H1 (cell line): ENCODE measurements around the gene SLX9. TPM values are rescaled to one million over a fixed set of nuclear protein-coding genes. Genes with fewer than 3 reads are reported as not detected.

ENCODE experiments used
- CTCF ChIA-PET: fragments of 300-600 bp; sonication (Branson Sonifier 250); formaldehyde crosslinking; loops from one replicate; lab custom pipeline; 2021; ENCODE audit not compliant: partially characterized antibody; lab: Charles Lee
- POLR2A ChIA-PET: fragments of 300-600 bp; sonication (Branson Sonifier 250); formaldehyde crosslinking; loops from one replicate; lab custom pipeline; 2021; ENCODE audit warnings: inconsistent platforms; ENCODE audit not compliant: partially characterized antibody; lab: Charles Lee
- DNase-seq, 2 experiments: peaks; one replicate each; pipeline versions ENCODE4 v3.0.0 to v3.0.0-alpha.2; 2010 to 2022; ENCODE audit warnings: low spot score in 2 of 2, low read depth in 1 of 2, mixed read lengths in 1 of 2
- FAIRE-seq: peaks from 2 replicates; lab custom pipeline; 2011; peaks lifted over from hg19 to GRCh38; lab: Jason Lieb, UNC
- H2AFZ ChIP-seq: 2 replicates; pipeline ENCODE4 v1.8.1; 2012; ENCODE audit warnings: low read length, inconsistent platforms
- H2AK5ac ChIP-seq: 2 replicates; pipeline ENCODE4 v1.6.1; 2013; ENCODE audit warnings: low read depth, low read length
- H2BK120ac ChIP-seq: replicated peaks from 2 replicates; pipeline ENCODE3; 2013; ENCODE audit warnings: low read depth, low read length, inconsistent platforms
- H2BK12ac ChIP-seq: 2 replicates; pipeline ENCODE4 v1.6.1; 2013; ENCODE audit warnings: low read depth, low read length
- H2BK15ac ChIP-seq: 2 replicates; pipeline ENCODE4 v1.6.1; 2013; ENCODE audit warnings: low read length
- H2BK20ac ChIP-seq: 2 replicates; pipeline ENCODE4 v1.6.1; 2013; ENCODE audit warnings: low read length
- H2BK5ac ChIP-seq: 2 replicates; pipeline ENCODE4 v1.6.1; 2013; ENCODE audit warnings: low read depth, low read length
- H3K14ac ChIP-seq: 2 replicates; pipeline ENCODE4 v1.6.1; 2013; ENCODE audit warnings: inconsistent platforms; ENCODE audit not compliant: insufficient read length
- H3K18ac ChIP-seq: 2 replicates; pipeline ENCODE4 v1.6.1; 2013; ENCODE audit warnings: low read length; ENCODE audit errors: extremely low read depth
- H3K23ac ChIP-seq: 2 replicates; pipeline ENCODE4 v1.6.1; 2013; ENCODE audit warnings: inconsistent platforms; ENCODE audit not compliant: insufficient read length
- H3K23me2 ChIP-seq: 2 replicates; pipeline ENCODE4 v1.6.1; 2013; ENCODE audit warnings: low read depth, low read length
- H3K27ac ChIP-seq: 2 replicates; pipeline ENCODE4 v1.6.1; 2011; ENCODE audit warnings: low read depth, low read length, inconsistent platforms
- H3K27me3 ChIP-seq, 4 experiments: replicated peaks in 1 of 4; 1 replicate in 1 of 4; 2 replicates in 3 of 4; pipeline versions ENCODE4 v1.6.1 to v1.8.1; 2011 to 2013; ENCODE audit warnings: low read length in 3 of 4, mild to moderate bottlenecking in 3 of 4, inconsistent platforms in 2 of 4, mixed read lengths in 2 of 4, moderate library complexity in 1 of 4; ENCODE audit not compliant: control insufficient read depth in 3 of 4, insufficient read depth in 3 of 4; ENCODE audit errors: extremely low read depth in 1 of 4
- H3K36me3 ChIP-seq, 4 experiments: 2 replicates each; pipeline versions ENCODE4 v1.6.1 to v1.8.1; 2011 to 2013; ENCODE audit warnings: mild to moderate bottlenecking in 4 of 4, low read length in 3 of 4, moderate library complexity in 2 of 4, control low read depth in 1 of 4, inconsistent platforms in 1 of 4; ENCODE audit not compliant: insufficient read depth in 4 of 4, control insufficient read depth in 2 of 4
- H3K4ac ChIP-seq: replicated peaks from 2 replicates; pipeline ENCODE3; 2013; ENCODE audit warnings: low read length, low read depth, mixed read lengths, inconsistent platforms; ENCODE audit not compliant: insufficient read length
- H3K4me1 ChIP-seq, 4 experiments: replicated peaks in 1 of 4; 1 replicate in 1 of 4; 2 replicates in 3 of 4; pipeline versions ENCODE4 v1.6.1 to v1.8.1; 2011 to 2013; ENCODE audit warnings: low read length in 3 of 4, inconsistent platforms in 2 of 4, mixed read lengths in 1 of 4; ENCODE audit not compliant: insufficient read depth in 4 of 4, control insufficient read depth in 3 of 4
- H3K4me2 ChIP-seq, 2 experiments: 2 replicates each; pipeline versions ENCODE4 v1.6.1 to v1.8.1; 2011 to 2013; ENCODE audit warnings: low read depth in 2 of 2, low read length in 2 of 2, control low read depth in 1 of 2, inconsistent platforms in 1 of 2, mild to moderate bottlenecking in 1 of 2; ENCODE audit not compliant: insufficient read depth in 1 of 2
- H3K4me3 ChIP-seq, 4 experiments: fragments of 200-600, 300-600 bp in 1 of 4; sonication (generic), shearing (Covaris generic), sonication (Bioruptor Twin) in 1 of 4; 2 replicates each; pipeline versions ENCODE4 v1.5.1 to v1.8.1; 2011 to 2016; ENCODE audit warnings: low read length in 4 of 4, low read depth in 3 of 4, control low read depth in 2 of 4, inconsistent platforms in 2 of 4, mild to moderate bottlenecking in 2 of 4, mixed read lengths in 1 of 4, moderate library complexity in 1 of 4; ENCODE audit not compliant: insufficient read depth in 2 of 4; ENCODE audit errors: extremely low read depth in 1 of 4
- H3K56ac ChIP-seq: replicated peaks from 2 replicates; pipeline ENCODE3; 2013; ENCODE audit warnings: low read depth, mild to moderate bottlenecking, mixed read lengths, low read length, inconsistent platforms; ENCODE audit not compliant: insufficient read length
- H3K79me1 ChIP-seq: 2 replicates; pipeline ENCODE4 v1.6.1; 2013; ENCODE audit warnings: low read depth, low read length, control low read depth
- H3K79me2 ChIP-seq, 2 experiments: 2 replicates each; pipeline versions ENCODE4 v1.6.1 to v1.8.1; 2012 to 2013; ENCODE audit warnings: low read length in 2 of 2, mild to moderate bottlenecking in 2 of 2, inconsistent platforms in 1 of 2; ENCODE audit not compliant: insufficient read depth in 2 of 2, control insufficient read depth in 1 of 2
- H3K9ac ChIP-seq, 4 experiments: replicated peaks in 1 of 4; 1 replicate in 1 of 4; 2 replicates in 3 of 4; pipeline versions ENCODE4 v1.6.1 to v1.8.1; 2011 to 2013; ENCODE audit warnings: low read depth in 3 of 4, low read length in 3 of 4, control low read depth in 2 of 4, mild to moderate bottlenecking in 2 of 4, moderate library complexity in 2 of 4, inconsistent platforms in 1 of 4; ENCODE audit errors: extremely low read depth in 1 of 4
- H3K9me3 ChIP-seq, 2 experiments: 2 replicates each; pipeline versions ENCODE4 v1.6.1 to v1.8.1; 2012 to 2013; ENCODE audit warnings: mild to moderate bottlenecking in 2 of 2, moderate library complexity in 2 of 2, control low read depth in 1 of 2, inconsistent platforms in 1 of 2, low read depth in 1 of 2, low read length in 1 of 2, mixed read lengths in 1 of 2; ENCODE audit not compliant: insufficient read depth in 2 of 2
- H4K20me1 ChIP-seq, 2 experiments: replicated peaks in 1 of 2; 2 replicates each; pipeline versions ENCODE3 to v1.8.1; 2011 to 2013; ENCODE audit warnings: inconsistent platforms in 2 of 2, low read length in 2 of 2, mild to moderate bottlenecking in 1 of 2; ENCODE audit not compliant: insufficient read depth in 2 of 2, control insufficient read depth in 1 of 2
- H4K5ac ChIP-seq: 2 replicates; pipeline ENCODE4 v1.6.1; 2013; ENCODE audit warnings: low read length, low read depth, mixed read lengths, inconsistent platforms; ENCODE audit not compliant: insufficient read length
- H4K8ac ChIP-seq: 2 replicates; pipeline ENCODE4 v1.8.0; 2013; ENCODE audit warnings: mild to moderate bottlenecking, moderate library complexity, low read length, inconsistent platforms; ENCODE audit not compliant: insufficient read depth; ENCODE audit errors: extremely low read depth
- H4K91ac ChIP-seq: replicated peaks from 2 replicates; pipeline ENCODE3; 2013; ENCODE audit warnings: low read length, mixed read lengths, inconsistent platforms; ENCODE audit not compliant: insufficient read length
- CBX5 ChIP-seq: fragments of 300-800, 300-1000 bp; sonication (generic); IDR thresholded peaks from 2 replicates; pipeline ENCODE4 v1.7.1; 2016; ENCODE audit warnings: antibody characterized with exemption, low read length, low read depth
- CHD1 ChIP-seq: IDR thresholded peaks from 2 replicates; pipeline ENCODE4 v1.6.1; 2012; ENCODE audit warnings: low read depth, low read length, improper control_type of control experiment
- FOSL1 ChIP-seq: IDR thresholded peaks from 2 replicates; pipeline ENCODE4 v1.6.1; 2011; ENCODE audit warnings: mild to moderate bottlenecking, low read depth, low read length, moderate library complexity; ENCODE audit not compliant: insufficient read depth
- GTF2F1 ChIP-seq: IDR thresholded peaks from 2 replicates; pipeline ENCODE4 v1.6.1; 2012; ENCODE audit warnings: low read depth, low read length, improper control_type of control experiment, borderline replicate concordance
- HDAC6 ChIP-seq: IDR thresholded peaks from one replicate; pipeline ENCODE4 v1.7.1; 2012; ENCODE audit warnings: low read depth, mild to moderate bottlenecking, inconsistent platforms, low read length, moderate library complexity
- RAD21 ChIP-seq, 2 experiments: IDR thresholded peaks in 1 of 2; conservative IDR thresholded peaks in 1 of 2; 2 replicates each; pipeline ENCODE4 v1.6.1; 2011; ENCODE audit warnings: low read depth in 2 of 2, low read length in 2 of 2, improper control_type of control experiment in 1 of 2, inconsistent platforms in 1 of 2, mild to moderate bottlenecking in 1 of 2, moderate library complexity in 1 of 2
- SP2 ChIP-seq: IDR thresholded peaks from 2 replicates; pipeline ENCODE4 v1.6.1; 2012; ENCODE audit warnings: mild to moderate bottlenecking, low read length, inconsistent platforms
- TAF1 ChIP-seq: IDR thresholded peaks from 2 replicates; pipeline ENCODE4 v1.6.1; 2011; ENCODE audit warnings: mild to moderate bottlenecking, low read depth, low read length
- WGBS, 2 experiments: shearing (Covaris generic) in 1 of 2; methylation state at CpG; one replicate each; pipeline versions ENCODE4 v1.1.6 to v1.1.7; 2013 to 2015; ENCODE audit warnings: low lambda C conversion rate in 2 of 2, mixed read lengths in 2 of 2, inconsistent platforms in 1 of 2, low coverage in 1 of 2, missing lambda C conversion rate in 1 of 2; ENCODE audit not compliant: insufficient replicate concordance in 2 of 2, insufficient coverage in 1 of 2, insufficient read length in 1 of 2; ENCODE audit errors: extremely low coverage in 1 of 2, missing lambda C conversion rate in 1 of 2; 5-methylcytosine and 5-hydroxymethylcytosine counted together
- polyA plus RNA-seq, 7 experiments: library from polyadenylated mRNA; depleted of rRNA in 3 of 7; stranded (reverse) in 5 of 7; unstranded in 2 of 7; fragments of >200 nt in 5 of 7; fragments of 200-250 nt in 2 of 7; gene quantifications; 1 replicate in 5 of 7; 2 replicates in 1 of 7; 4 replicates in 1 of 7; pipeline versions ENCODE4 v1.2.1 to v1.2.3, GENCODE V29; 2011 to 2013; ENCODE audit warnings: missing spikeins in 2 of 7, mixed read lengths in 2 of 7
- total RNA-seq: library from RNA; stranded (reverse); fragmentation: NEBNext Ultra II Directional; extraction: Animal tissue kit (Norgen Biotek cat#: 25700); gene quantifications from 2 replicates; pipeline ENCODE4 v1.2.1, GENCODE V29; 2021
- TF ChIP-seq, protein P1 (sequence below), 3 experiments: IDR thresholded peaks; 1 replicate in 2 of 3; 2 replicates in 1 of 3; pipeline versions ENCODE4 v1.5.1 to v1.6.1; 2011; ENCODE audit warnings: low read length in 3 of 3, mild to moderate bottlenecking in 3 of 3, inconsistent platforms in 2 of 3, low read depth in 1 of 3, moderate library complexity in 1 of 3; ENCODE audit not compliant: insufficient read depth in 1 of 3; ENCODE audit errors: control extremely low read depth in 1 of 3

Gene SLX9
- total and polyA plus RNA-seq, 2 of the 8 experiments (the other 6 are each of a cell fraction or from before 2014, with no cell fraction given) = 17.7 to 57.3 TPM

GRCh38 chr21:44934797-44935532 lies 4.9 kb upstream of the SLX9 start:
- Histone ChIP-seq H2BK20ac (no peak overlapping the region), H3K79me1 (no peaks in the 10 kb centered on the region), H3K9me3 (no peaks in the 10 kb centered on the region), H3K27me3 (peaks cover 24 to 49% (median 44%) of the 10 kb centered on the region in 4 experiments), H3K4me1 (peaks cover 0 to 22% (median 9%) of the 10 kb centered on the region in 4 experiments; a peak in 5 of 7 replicates), H3K27ac (no peak overlapping the region), H3K79me2 (no peaks in the 10 kb centered on the region), H3K14ac (no peak overlapping the region), H3K56ac (no peak overlapping the region), H3K4ac (no peak overlapping the region), H2BK5ac (no peak overlapping the region), H3K4me3 (no peak overlapping the region), H3K23me2 (peaks cover 7% of the 10 kb centered on the region; the same call in 1 of the 2 replicates), H2BK15ac (no peak overlapping the region), H3K36me3 (peaks cover 0 to 4% (median 0%) of the 10 kb centered on the region in 4 experiments; a peak in 1 of 8 replicates), H4K20me1 (peaks cover 0 to 3% of the 10 kb centered on the region in 2 experiments), H3K23ac (no peak overlapping the region), H2AFZ (no peak overlapping the region), H3K18ac (no peak overlapping the region), H3K9ac (no peak overlapping the region), H2BK120ac (no peak overlapping the region), H3K4me2 (no peak overlapping the region), H4K8ac (no peak overlapping the region; the same call in 1 of the 2 replicates), H4K5ac (no peak overlapping the region), H4K91ac (no peak overlapping the region), H2BK12ac (no peak overlapping the region), H2AK5ac (no peak overlapping the region)
- FAIRE-seq (no peak), DNase-seq (no peak)
- POLR2A ChIA-PET = interaction anchor here (0.8 to 2.0 kb wide), 3 partner anchors 9 to 25 kb away, joined by 4 to 6 read pairs (median 5); no protein-coding TSS in a partner anchor
- CTCF ChIA-PET = interaction anchor here (1.1 to 3.4 kb wide), 5 partner anchors 9 to 203 kb away, joined by 3 to 10 read pairs (median 5); no protein-coding TSS in a partner anchor
- 89% methylated on average over 9 of the region's 9 CpGs; no CpG with 5 or more reads in 1 of the 2 experiments for WGBS, 2 experiments
- no peak for TF ChIP-seq CHD1
- TF ChIP-seq SP2 = no peak
- no peak for TF ChIP-seq CBX5
- TF ChIP-seq, protein P1, sequence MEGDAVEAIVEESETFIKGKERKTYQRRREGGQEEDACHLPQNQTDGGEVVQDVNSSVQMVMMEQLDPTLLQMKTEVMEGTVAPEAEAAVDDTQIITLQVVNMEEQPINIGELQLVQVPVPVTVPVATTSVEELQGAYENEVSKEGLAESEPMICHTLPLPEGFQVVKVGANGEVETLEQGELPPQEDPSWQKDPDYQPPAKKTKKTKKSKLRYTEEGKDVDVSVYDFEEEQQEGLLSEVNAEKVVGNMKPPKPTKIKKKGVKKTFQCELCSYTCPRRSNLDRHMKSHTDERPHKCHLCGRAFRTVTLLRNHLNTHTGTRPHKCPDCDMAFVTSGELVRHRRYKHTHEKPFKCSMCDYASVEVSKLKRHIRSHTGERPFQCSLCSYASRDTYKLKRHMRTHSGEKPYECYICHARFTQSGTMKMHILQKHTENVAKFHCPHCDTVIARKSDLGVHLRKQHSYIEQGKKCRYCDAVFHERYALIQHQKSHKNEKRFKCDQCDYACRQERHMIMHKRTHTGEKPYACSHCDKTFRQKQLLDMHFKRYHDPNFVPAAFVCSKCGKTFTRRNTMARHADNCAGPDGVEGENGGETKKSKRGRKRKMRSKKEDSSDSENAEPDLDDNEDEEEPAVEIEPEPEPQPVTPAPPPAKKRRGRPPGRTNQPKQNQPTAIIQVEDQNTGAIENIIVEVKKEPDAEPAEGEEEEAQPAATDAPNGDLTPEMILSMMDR (IDR thresholded peaks at IDR 0.05; ENCODE audit: control extremely low read depth in 1 of 3, insufficient read depth in 1 of 3, low read depth in 1 of 3, low read length in 3 of 3) = no peak
- TF ChIP-seq GTF2F1 = no peak
- TF ChIP-seq HDAC6 = no peak
- TF ChIP-seq FOSL1 = no peak
- no peak for TF ChIP-seq RAD21 (IDR thresholded peaks at IDR 0.05 in 1 of 2, conservative IDR thresholded peaks at IDR 0.05 in 1 of 2; ENCODE audit: low read depth in 2 of 2, low read length in 2 of 2)
- no peak for TF ChIP-seq TAF1
